NB4 (cell line): ENCODE measurements around the gene EID1.

Experiments
- MYC ChIP-seq: IDR thresholded peaks from 2 replicates; pipeline ENCODE4 v1.6.1; 2011; ENCODE audit warnings: low read depth, low read length
- POLR2A ChIP-seq: IDR thresholded peaks from 2 replicates; pipeline ENCODE4 v1.6.1; 2011; ENCODE audit warnings: mild to moderate bottlenecking; ENCODE audit not compliant: insufficient read length; ENCODE audit errors: extremely low read depth
- TF ChIP-seq, protein P1 (sequence below): IDR thresholded peaks from one replicate; pipeline ENCODE4 v1.5.1; 2012; ENCODE audit warnings: low read depth, low read length
- TF ChIP-seq, protein P2 (sequence below): IDR thresholded peaks from 2 replicates; pipeline ENCODE4 v1.6.1; 2011; ENCODE audit warnings: low read depth, low read length

DNA sequence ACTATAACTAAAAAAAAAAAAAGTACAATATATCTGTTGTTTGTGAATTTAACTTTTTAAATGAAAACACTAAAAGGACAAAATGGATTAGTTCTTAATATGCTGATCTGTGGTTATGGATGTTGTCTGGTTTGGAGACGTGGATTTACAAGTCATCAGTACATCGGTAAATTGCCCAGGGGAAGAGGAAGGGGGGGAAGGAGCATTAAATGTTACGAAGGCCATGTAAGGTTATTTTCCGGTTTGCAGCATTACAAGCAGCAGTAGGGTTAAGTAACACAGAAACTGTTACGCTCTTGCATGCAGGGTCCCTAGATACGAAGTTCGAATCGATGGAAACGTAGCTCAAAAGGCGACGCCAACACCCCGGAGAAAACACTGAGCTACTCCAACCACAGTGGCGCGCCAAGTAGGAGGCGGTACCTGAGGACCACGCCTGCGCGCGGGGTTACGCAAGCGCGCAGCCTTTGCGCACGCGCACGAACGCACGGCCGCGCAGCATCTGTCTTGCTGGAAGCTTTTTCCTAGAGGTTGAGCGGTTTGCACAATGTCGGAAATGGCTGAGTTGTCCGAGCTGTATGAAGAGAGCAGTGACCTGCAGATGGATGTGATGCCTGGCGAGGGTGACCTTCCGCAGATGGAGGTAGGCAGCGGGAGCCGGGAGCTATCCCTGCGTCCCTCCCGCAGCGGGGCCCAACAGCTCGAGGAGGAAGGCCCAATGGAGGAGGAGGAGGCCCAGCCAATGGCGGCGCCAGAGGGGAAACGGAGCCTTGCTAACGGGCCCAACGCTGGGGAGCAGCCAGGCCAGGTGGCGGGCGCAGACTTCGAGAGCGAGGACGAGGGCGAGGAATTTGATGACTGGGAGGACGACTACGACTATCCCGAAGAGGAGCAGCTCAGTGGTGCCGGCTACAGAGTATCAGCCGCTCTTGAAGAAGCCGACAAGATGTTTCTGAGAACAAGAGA, at the start of gene EID1:
- TF ChIP-seq, protein P1, sequence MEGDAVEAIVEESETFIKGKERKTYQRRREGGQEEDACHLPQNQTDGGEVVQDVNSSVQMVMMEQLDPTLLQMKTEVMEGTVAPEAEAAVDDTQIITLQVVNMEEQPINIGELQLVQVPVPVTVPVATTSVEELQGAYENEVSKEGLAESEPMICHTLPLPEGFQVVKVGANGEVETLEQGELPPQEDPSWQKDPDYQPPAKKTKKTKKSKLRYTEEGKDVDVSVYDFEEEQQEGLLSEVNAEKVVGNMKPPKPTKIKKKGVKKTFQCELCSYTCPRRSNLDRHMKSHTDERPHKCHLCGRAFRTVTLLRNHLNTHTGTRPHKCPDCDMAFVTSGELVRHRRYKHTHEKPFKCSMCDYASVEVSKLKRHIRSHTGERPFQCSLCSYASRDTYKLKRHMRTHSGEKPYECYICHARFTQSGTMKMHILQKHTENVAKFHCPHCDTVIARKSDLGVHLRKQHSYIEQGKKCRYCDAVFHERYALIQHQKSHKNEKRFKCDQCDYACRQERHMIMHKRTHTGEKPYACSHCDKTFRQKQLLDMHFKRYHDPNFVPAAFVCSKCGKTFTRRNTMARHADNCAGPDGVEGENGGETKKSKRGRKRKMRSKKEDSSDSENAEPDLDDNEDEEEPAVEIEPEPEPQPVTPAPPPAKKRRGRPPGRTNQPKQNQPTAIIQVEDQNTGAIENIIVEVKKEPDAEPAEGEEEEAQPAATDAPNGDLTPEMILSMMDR, result no peak
- TF ChIP-seq POLR2A (peak; percentile 96), MYC (peak; percentile 94)
- TF ChIP-seq, protein P2, sequence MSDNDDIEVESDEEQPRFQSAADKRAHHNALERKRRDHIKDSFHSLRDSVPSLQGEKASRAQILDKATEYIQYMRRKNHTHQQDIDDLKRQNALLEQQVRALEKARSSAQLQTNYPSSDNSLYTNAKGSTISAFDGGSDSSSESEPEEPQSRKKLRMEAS, result peak; percentile 81
